Gastroesophageal sphincter (tissue), 4 donors: ENCODE results near the gene APPL2. TPM values are rescaled to one million over a fixed set of nuclear protein-coding genes. Genes with fewer than 3 reads are reported as not detected.

Source experiments
- ATAC-seq: fragments of 150-250 bp; one replicate; pipeline ENCODE4 v1.9.1; 2016; ENCODE audit warnings: mild to moderate bottlenecking, moderate library complexity
- H3K27ac ChIP-seq, 4 donors: fragments of 200-600 bp; sonication (generic) in 3 of 4; 1 replicate in 3 of 4; 2 replicates in 1 of 4; pipeline ENCODE4 v1.5.1; 2016 to 2019
- H3K27me3 ChIP-seq: fragments of 200-600 bp; sonication (generic); one replicate; pipeline ENCODE4 v1.5.1; 2019
- H3K36me3 ChIP-seq, 2 donors: fragments of 200-600 bp; sonication (generic); one replicate each; pipeline ENCODE4 v1.5.1; 2019; ENCODE audit warnings: control low read depth in 1 of 2
- H3K4me1 ChIP-seq, 3 donors: fragments of 200-600 bp; sonication (generic); 1 replicate in 2 of 3; 2 replicates in 1 of 3; pipeline ENCODE4 v1.5.1; 2016 to 2019; ENCODE audit warnings: control low read depth in 2 of 3
- H3K4me3 ChIP-seq, 2 donors: fragments of 200-600 bp; sonication (generic); one replicate each; pipeline ENCODE4 v1.5.1; 2019; ENCODE audit warnings: mild to moderate bottlenecking in 1 of 2, moderate library complexity in 1 of 2
- H3K9me3 ChIP-seq, 3 donors: fragments of 200-600 bp; sonication (generic); one replicate each; pipeline ENCODE4 v1.5.1; 2017 to 2019; ENCODE audit warnings: control low read depth in 2 of 3
- CTCF ChIP-seq, 4 experiments: fragments of 200-600 bp in 2 of 4; fragments of 450-650 bp in 2 of 4; sonication (generic) in 1 of 4; IDR thresholded peaks; one replicate each; pipeline ENCODE4 v1.5.1; 2017 to 2019; ENCODE audit warnings: antibody characterized with exemption in 4 of 4, mild to moderate bottlenecking in 2 of 4, moderate library complexity in 2 of 4
- EP300 ChIP-seq: sonication (generic); formaldehyde crosslinking; IDR thresholded peaks from one replicate; pipeline ENCODE4 v1.6.1; 2017; ENCODE audit warnings: antibody characterized with exemption, mild to moderate bottlenecking
- POLR2A ChIP-seq, 2 donors: fragments of 450-650 bp; IDR thresholded peaks; one replicate each; pipeline ENCODE4 v1.6.1; 2017; ENCODE audit warnings: antibody characterized with exemption in 2 of 2, mild to moderate bottlenecking in 2 of 2, moderate library complexity in 1 of 2
- POLR2AphosphoS5 ChIP-seq: sonication (generic); formaldehyde crosslinking; IDR thresholded peaks from one replicate; pipeline ENCODE4 v1.6.1; 2017; ENCODE audit warnings: antibody characterized with exemption
- WGBS, 2 donors: methylation state at CpG; one replicate each; pipeline ENCODE4 v1.1.5; 2018; ENCODE audit warnings: low coverage in 1 of 2; 5-methylcytosine and 5-hydroxymethylcytosine counted together
- total RNA-seq, 4 donors: library from RNA; depleted of rRNA; stranded (reverse); fragments of >200 nt; gene quantifications; one replicate each; pipeline ENCODE4 v1.1.0, GENCODE V29; 2016

APPL2 gene
- total RNA-seq, 4 donors from 2014 or later: 17.0 to 32.4 (median 23.4) TPM

GRCh38 chr12:105221583-105222283, 14.2 kb downstream of the APPL2 start:
- Histone ChIP-seq H3K4me3 (no peak overlapping the region), H3K4me1 (peaks cover 0 to 70% (median 20%) of the 10 kb centered on the region in 3 donors), H3K9me3 (no peaks in the 10 kb centered on the region), H3K27ac (no peak overlapping the region), H3K36me3 (peaks cover 0 to 52% of the 10 kb centered on the region in 2 donors), H3K27me3 (no peaks in the 10 kb centered on the region)
- no peak for TF ChIP-seq POLR2AphosphoS5
- TF ChIP-seq EP300: no peak
- no peak for TF ChIP-seq POLR2A (IDR thresholded peaks at IDR 0.05)
- no peak for TF ChIP-seq CTCF (IDR thresholded peaks at IDR 0.05)
- ATAC-seq: no peak
- WGBS, 2 donors: 82 to 88% methylated on average over 10 to 11 of the region's 19 CpGs

GRCh38 chr12:105220929-105221290, 15.1 kb downstream of the APPL2 start:
- peaks cover 0 to 59% of the 10 kb centered on the region in 2 donors for H3K36me3 ChIP-seq
- WGBS, 2 donors: 92 to 100% methylated on average over 1 to 2 of the region's 3 CpGs
- no peaks in the 10 kb centered on the region for H3K27me3 ChIP-seq
- TF ChIP-seq EP300 (no peak), CTCF (IDR thresholded peaks at IDR 0.05) (no peak), POLR2A (IDR thresholded peaks at IDR 0.05) (no peak), POLR2AphosphoS5 (no peak)
- H3K4me3 ChIP-seq: no peak overlapping the region
- peaks cover 0 to 62% (median 20%) of the 10 kb centered on the region in 3 donors for H3K4me1 ChIP-seq
- ATAC-seq: no peak
- no peaks in the 10 kb centered on the region for H3K9me3 ChIP-seq
- H3K27ac ChIP-seq: no peak overlapping the region

GRCh38 chr12:105220150-105220928, 15.6 kb downstream of the APPL2 start:
- TF ChIP-seq CTCF (IDR thresholded peaks at IDR 0.05) (no peak), POLR2A (IDR thresholded peaks at IDR 0.05) (no peak), EP300 (no peak), POLR2AphosphoS5 (no peak)
- WGBS, 2 donors: 80 to 93% methylated on average over 1 to 4 of the region's 6 CpGs
- H3K27ac ChIP-seq: no peak overlapping the region
- peaks cover 0 to 57% (median 20%) of the 10 kb centered on the region in 3 donors for H3K4me1 ChIP-seq
- H3K36me3 ChIP-seq: peaks cover 0 to 65% of the 10 kb centered on the region in 2 donors
- no peaks in the 10 kb centered on the region for H3K9me3 ChIP-seq
- H3K27me3 ChIP-seq: no peaks in the 10 kb centered on the region
- no peak overlapping the region for H3K4me3 ChIP-seq
- ATAC-seq: no peak

GRCh38 chr12:105219261-105220028, 16.5 kb downstream of the APPL2 start:
- H3K36me3 ChIP-seq: peaks cover 0 to 74% of the 10 kb centered on the region in 2 donors
- TF ChIP-seq POLR2AphosphoS5 (no peak), POLR2A (IDR thresholded peaks at IDR 0.05) (no peak), EP300 (no peak), CTCF (IDR thresholded peaks at IDR 0.05) (no peak)

More at GRCh38 chr12:105219261-105220028, 16.5 kb downstream of the APPL2 start:
- H3K27ac ChIP-seq: no peak overlapping the region
- peak; percentile 28 for ATAC-seq
- WGBS, 2 donors: 38 to 56% methylated on average over 1 to 4 of the region's 4 CpGs
- no peak overlapping the region for H3K4me3 ChIP-seq
- H3K4me1 ChIP-seq: peaks cover 0 to 50% (median 20%) of the 10 kb centered on the region in 3 donors
- H3K27me3 ChIP-seq: no peaks in the 10 kb centered on the region
- H3K9me3 ChIP-seq: no peaks in the 10 kb centered on the region
